Measurements from ENCODE around the gene EIF4G3. TPM values are rescaled to one million over a fixed set of nuclear protein-coding genes. Genes with fewer than 3 reads are reported as not detected.
A peak's percentile ranks its signal among the peaks of the same experiment; 100 is the strongest.

Gene EIF4G3
- total RNA-seq, 1 donor from 2014 or later = 38.4 TPM

DNA sequence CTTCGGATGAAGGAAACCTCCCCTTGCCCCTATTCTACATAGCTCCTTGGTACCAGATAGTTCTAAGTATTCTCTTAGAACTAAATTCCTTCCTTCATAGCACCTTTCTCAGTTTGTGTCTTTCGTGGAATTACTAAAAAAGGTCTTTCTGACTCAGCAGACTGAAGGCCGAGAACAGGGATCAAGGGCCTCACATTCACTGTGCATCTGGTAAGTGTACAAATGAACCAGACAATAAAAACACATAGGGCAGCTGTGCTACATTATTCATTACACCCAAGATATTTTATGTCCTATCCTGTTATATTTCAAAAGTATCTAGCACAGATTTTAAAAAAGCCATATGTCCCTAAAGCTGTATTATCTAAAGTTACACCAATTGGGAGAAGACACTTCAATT, 326.7 kb downstream of the EIF4G3 start:
- TF ChIP-seq CTCF (IDR thresholded peaks at IDR 0.05; ENCODE audit: insufficient read depth, low read length, poor library complexity, severe bottlenecking) = no peak
- no peak for DNase-seq (ENCODE audit: low read depth)
- no peaks in the 10 kb centered on the region for H3K36me3 ChIP-seq (ENCODE audit: control insufficient read depth, insufficient read depth, low read length)
- H3K27me3 ChIP-seq (ENCODE audit: control insufficient read depth, insufficient read depth, low read length) = no peaks in the 10 kb centered on the region
- H3K4me3 ChIP-seq (ENCODE audit: low read depth, low read length) = no peak overlapping the region

GRCh38 chr1:20849100-20849499, 327.6 kb downstream of the EIF4G3 start:
- Histone ChIP-seq H3K4me3 (ENCODE audit: low read depth, low read length) (no peak overlapping the region), H3K36me3 (ENCODE audit: control insufficient read depth, insufficient read depth, low read length) (no peaks in the 10 kb centered on the region), H3K27me3 (ENCODE audit: control insufficient read depth, insufficient read depth, low read length) (no peaks in the 10 kb centered on the region)
- no peak for TF ChIP-seq CTCF (IDR thresholded peaks at IDR 0.05; ENCODE audit: insufficient read depth, low read length, poor library complexity, severe bottlenecking)
- DNase-seq (ENCODE audit: low read depth) = no peak

- Histone ChIP-seq H3K27me3 (ENCODE audit: control insufficient read depth, insufficient read depth, low read length) (no peaks in the 10 kb centered on the region), H3K36me3 (ENCODE audit: control insufficient read depth, insufficient read depth, low read length) (no peaks in the 10 kb centered on the region), H3K4me3 (ENCODE audit: low read depth, low read length) (no peak overlapping the region)
- no peak for DNase-seq (ENCODE audit: low read depth)
- no peak for TF ChIP-seq CTCF (IDR thresholded peaks at IDR 0.05; ENCODE audit: insufficient read depth, low read length, poor library complexity, severe bottlenecking)
These were observed 328.5 kb downstream of the EIF4G3 start for GRCh38 chr1:20848162-20848561.

GRCh38 chr1:20847611-20848080, 329.1 kb downstream of the EIF4G3 start:
- no peaks in the 10 kb centered on the region for H3K27me3 ChIP-seq (ENCODE audit: control insufficient read depth, insufficient read depth, low read length)
- no peaks in the 10 kb centered on the region for H3K36me3 ChIP-seq (ENCODE audit: control insufficient read depth, insufficient read depth, low read length)
- peak; percentile 45 for DNase-seq (ENCODE audit: low read depth)
- TF ChIP-seq CTCF (IDR thresholded peaks at IDR 0.05; ENCODE audit: insufficient read depth, low read length, poor library complexity, severe bottlenecking) = no peak
- H3K4me3 ChIP-seq (ENCODE audit: low read depth, low read length) = no peak overlapping the region

GRCh38 chr1:20846461-20847374, 330.0 kb downstream of the EIF4G3 start:
- TF ChIP-seq CTCF (IDR thresholded peaks at IDR 0.05; ENCODE audit: insufficient read depth, low read length, poor library complexity, severe bottlenecking) = no peak
- Histone ChIP-seq H3K27me3 (ENCODE audit: control insufficient read depth, insufficient read depth, low read length) (no peaks in the 10 kb centered on the region), H3K4me3 (ENCODE audit: low read depth, low read length) (no peak overlapping the region), H3K36me3 (ENCODE audit: control insufficient read depth, insufficient read depth, low read length) (no peaks in the 10 kb centered on the region)
- no peak for DNase-seq (ENCODE audit: low read depth)
